GM13976 (cell line): Measurements from ENCODE around the gene TMEM250.

ENCODE experiments used
- DNase-seq: peaks from one replicate; pipeline ENCODE4 v3.0.0; 2012; ENCODE audit warnings: low spot score
- in situ Hi-C: fragments of 300-500 bp; cut with MboI; formaldehyde crosslinking; loops from one replicate; pipeline ENCODE4 v1.12.0; 2022; ENCODE audit warnings: low sequenced_read_pairs, mixed read lengths, inconsistent platforms; ENCODE audit not compliant: unreplicated experiment
- TF ChIP-seq, protein P1 (sequence below): IDR thresholded peaks from 2 replicates; pipeline ENCODE4 v1.5.1; 2012; ENCODE audit warnings: borderline replicate concordance, mild to moderate bottlenecking; ENCODE audit not compliant: insufficient read depth; ENCODE audit errors: extremely low read depth, missing control alignments, control extremely low read depth

Gene TMEM250

DNA sequence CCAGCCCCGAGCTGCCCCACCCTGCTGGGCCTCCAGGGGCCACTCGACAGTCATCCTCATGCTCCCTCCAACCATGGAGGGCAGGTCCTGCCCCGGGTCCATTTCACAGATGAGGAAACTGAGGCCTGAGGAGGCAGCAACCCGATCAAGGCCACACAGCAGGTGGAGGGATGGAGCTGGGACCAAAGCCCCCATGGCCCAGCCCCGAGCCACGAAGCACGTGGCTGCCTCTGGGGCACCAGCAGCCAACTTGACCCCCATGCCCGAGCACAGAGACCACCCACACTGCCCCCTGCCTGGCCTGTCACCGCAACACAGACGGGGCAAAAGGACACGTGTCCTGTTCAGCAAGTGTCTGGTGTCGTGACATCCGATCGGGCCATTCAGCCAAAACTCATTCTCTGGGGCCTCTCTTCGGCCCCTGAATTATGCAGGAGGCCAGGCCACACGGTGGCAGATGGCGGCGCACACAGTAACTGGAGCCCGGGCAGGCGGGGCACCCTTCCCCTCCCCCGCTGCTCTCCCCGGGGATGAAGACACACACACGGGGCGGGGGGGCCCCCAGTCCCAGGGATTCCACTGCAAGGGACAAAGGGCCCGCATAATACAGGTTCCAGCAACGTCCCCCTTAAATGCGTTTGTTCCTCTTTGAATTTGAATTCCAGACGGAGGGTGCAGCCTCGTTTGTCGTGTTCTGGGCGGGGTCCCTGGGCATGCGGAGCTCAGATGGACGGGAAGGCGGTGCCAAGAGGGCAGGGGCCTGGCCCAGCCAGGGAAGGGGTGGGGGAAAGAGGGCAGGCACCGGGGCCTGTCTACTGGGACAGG is 29.4 kb upstream of the TMEM250 start:
- in situ Hi-C loops, result no loop called here
- DNase-seq, result no peak
- TF ChIP-seq, protein P1, sequence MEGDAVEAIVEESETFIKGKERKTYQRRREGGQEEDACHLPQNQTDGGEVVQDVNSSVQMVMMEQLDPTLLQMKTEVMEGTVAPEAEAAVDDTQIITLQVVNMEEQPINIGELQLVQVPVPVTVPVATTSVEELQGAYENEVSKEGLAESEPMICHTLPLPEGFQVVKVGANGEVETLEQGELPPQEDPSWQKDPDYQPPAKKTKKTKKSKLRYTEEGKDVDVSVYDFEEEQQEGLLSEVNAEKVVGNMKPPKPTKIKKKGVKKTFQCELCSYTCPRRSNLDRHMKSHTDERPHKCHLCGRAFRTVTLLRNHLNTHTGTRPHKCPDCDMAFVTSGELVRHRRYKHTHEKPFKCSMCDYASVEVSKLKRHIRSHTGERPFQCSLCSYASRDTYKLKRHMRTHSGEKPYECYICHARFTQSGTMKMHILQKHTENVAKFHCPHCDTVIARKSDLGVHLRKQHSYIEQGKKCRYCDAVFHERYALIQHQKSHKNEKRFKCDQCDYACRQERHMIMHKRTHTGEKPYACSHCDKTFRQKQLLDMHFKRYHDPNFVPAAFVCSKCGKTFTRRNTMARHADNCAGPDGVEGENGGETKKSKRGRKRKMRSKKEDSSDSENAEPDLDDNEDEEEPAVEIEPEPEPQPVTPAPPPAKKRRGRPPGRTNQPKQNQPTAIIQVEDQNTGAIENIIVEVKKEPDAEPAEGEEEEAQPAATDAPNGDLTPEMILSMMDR, result no peak

DNA sequence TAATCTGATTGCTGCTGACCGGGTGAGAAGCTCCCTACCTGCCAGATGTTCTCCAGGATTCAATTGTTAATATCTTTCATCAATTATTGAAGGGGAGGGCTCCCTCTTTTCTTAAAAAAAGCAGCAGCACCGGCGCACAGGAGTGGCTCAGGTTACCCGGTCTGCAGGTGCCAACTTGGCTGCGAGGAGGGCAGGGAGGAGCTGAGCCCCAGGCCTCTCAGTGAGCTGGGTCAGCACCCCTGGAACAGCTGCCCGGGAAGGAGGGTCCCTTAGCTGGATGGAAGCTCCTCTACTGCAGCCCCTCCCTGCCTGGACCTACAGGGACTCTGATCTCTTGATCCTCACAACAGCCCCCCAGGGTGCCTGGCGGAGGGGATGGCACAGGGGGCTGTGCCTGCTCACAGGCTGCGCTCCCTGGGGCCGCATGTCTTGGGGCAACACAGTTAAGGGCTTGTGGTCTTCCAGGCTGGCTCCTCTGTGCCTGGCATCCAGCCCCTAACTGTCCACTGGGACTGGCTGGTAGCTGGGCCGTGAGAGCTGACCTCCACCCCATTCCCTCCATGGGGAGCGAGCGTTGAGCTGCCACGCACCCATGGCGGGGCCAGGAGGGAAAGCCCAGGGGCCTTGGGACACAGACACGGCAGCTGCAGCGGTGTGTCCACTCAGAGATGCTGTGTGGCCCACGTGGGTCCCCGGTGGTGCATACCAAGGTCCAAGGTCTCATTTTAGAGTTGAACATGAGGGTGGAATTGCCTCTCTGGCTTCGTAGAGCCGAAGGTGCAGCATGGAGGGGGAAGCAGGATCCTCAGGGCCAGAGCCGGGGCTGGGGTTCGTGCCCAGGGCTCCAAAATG is 28.6 kb upstream of the TMEM250 start:
- TF ChIP-seq, protein P1, result no peak
- in situ Hi-C loops, result no loop called here
- no peak for DNase-seq

DNA sequence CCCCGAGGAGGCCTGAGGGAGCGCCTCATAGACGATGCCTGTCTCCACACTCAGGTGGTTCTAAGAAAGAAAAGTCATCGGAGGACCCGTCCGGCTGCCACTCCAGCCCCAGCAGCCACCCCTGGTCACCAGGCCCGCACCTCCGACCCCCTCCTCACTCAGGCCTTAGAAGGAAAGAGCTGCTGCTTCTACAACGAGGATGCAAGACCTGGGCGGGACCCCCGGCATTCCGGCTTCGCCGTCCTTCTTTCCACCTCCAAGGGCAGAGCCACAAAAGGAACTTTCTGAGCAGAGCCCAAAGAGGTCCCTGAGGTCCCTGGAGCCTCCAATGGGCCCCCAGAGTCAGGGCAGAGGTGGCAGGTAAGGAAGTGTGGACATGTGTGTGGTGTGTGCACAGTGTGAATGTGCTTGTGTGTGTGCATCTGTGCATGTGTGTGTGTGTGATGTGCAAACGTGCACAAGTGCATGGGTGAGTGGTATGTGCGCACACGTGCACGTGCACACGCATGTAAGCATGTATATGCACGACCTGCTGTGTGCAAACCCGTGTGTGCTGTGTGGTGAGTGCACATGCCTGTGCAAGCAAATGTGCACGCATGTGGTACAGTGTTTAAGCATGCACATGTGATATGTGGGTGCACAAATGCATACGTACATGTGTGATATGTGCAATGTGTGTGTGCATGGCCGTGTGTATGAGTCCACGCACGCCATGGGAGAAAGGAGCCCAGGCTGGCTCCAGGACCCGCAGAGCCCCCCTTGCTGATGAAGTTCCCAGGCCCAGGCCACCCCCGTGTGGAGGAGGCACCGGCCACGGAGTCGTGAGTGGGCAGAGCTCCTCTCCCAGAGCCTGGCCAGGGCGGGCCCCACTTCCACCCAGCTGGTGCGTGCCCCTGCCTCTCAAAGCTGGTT is 27.7 kb upstream of the TMEM250 start:
- DNase-seq, result no peak

DNA sequence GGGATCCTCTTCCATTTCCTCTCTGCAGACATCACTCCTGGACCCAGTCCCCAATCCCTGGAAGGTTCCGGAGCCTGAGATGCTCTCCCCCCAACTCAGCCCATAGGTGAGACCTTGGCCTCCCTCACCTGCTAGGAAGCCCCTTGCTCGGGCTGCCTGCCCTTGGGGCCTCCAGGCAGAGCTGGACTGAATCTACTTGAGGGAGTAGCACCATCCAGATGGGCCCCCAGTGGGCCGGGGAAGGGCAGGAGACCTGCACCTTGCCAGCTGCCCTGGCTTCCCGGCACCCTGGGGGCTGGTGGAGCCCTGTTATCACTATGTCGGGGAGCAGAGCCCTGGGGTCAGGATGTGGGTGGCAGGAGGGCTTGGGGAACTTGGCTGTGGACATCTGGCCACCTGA is 26.9 kb upstream of the TMEM250 start:
- in situ Hi-C loops, result no loop called here
- DNase-seq, result no peak
- TF ChIP-seq, protein P1, result no peak

More for the DNA sequence above, 27.7 kb upstream of the TMEM250 start:
- TF ChIP-seq, protein P1, result no peak
- in situ Hi-C loops, result no loop called here

DNA sequence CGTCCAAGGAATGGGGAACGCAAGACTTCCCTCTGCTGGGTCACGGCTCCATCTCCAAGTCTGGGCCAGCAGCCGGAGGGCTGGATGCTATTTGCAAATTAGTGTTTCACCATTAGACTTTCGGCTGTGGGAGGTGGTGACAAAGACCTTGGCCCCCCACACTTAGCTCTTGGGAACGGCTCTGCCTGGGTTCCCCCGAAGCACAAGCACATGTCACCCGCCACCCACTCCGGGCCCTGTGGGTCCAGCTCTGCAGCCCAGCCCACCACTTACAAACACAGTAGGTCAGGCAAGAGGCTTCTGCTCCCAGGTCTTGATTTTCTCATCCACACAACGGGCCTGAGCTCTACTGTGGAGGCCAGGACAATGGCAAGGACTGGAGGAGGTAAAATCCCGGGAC is 25.8 kb upstream of the TMEM250 start:
- TF ChIP-seq, protein P1, result no peak
- no peak for DNase-seq
- in situ Hi-C loops, result no loop called here
